ENCODE measurements around the gene BDH1.

DNA sequence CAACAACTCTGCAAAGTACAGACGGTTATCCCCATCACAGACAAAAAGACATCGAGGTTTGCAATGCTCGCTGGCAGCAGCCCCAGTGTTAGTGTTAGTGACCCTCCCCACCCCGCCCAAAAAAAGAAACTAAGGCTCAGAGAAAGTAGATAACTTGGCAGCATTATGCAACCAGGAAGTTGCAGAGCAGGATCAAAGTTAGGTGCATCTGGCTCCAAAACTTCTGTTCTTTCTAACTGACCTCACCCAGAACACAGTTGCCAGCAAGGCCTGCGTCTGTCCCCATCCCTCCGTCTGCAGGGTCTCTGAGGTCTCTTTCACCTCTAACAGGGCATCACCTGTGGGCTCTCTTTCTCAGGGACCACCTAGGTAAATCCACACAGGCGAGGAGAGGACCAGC lies 51.5 kb downstream of the BDH1 start:
- TF ChIP-seq POLR2AphosphoS5 (IDR thresholded peaks at IDR 0.05) (no peak), EP300 (IDR thresholded peaks at IDR 0.05) (no peak)

All from upper lobe of left lung (tissue), 4 donors.